ENCODE results near the gene RARS2. TPM values are rescaled to one million over a fixed set of nuclear protein-coding genes. Genes with fewer than 3 reads are reported as not detected.
"Not testable (repeated sequence)": the region's sequence is repeated elsewhere in the genome, so short reads cannot be mapped to it uniquely, and the experiment has no call there.

Gene RARS2
- polyA plus RNA-seq, 4 donors = 54.4 to 65.5 (median 57.5) TPM

GRCh38 chr6:87514831-87515230, 75.0 kb downstream of the RARS2 start:
- DNase-seq (ENCODE audit: low read depth in 4 of 4, low spot score in 2 of 4) = no peak

- no peak for DNase-seq (ENCODE audit: low read depth in 4 of 4, low spot score in 2 of 4)
Observed at GRCh38 chr6:87504441-87504840, 85.3 kb downstream of the RARS2 start.

DNA sequence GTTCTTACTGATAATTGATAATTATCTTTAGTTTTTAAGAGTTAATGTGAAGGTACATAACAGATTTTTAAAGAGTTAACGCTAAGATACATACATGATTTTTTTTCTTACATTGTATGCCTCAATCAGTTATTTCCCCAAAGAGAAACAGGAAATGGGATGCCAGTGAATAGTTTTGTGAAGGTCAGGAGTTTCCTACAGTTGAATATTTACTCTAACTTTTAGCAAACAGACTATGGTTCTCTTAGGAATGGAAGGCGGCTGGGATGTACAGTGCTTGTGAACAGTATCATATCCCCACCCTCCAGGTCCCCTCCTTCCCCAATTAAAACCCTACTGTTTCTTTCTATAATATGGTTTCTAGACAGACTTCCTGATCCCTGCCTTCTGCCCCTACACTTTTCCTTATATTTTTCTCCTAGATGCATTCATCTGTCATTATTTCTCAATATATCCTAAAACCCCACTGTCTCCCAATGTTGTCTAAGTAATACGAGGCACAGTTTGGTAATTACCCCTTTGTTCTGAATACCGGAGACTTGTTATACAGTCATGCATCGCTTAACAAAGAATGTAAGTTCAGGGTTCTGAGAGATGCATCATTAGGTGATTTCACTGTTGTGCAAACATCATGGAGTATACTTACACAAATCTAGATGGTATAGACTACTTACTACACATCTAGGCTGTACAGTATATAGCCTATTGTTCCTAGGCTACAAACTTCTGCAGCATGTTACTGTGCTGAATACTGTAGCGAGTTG, 87.8 kb downstream of the RARS2 start:
- no peak for DNase-seq (ENCODE audit: low read depth in 4 of 4, low spot score in 2 of 4)

GRCh38 chr6:87498048-87498447, 91.7 kb downstream of the RARS2 start:
- no peak for DNase-seq (ENCODE audit: low read depth in 4 of 4, low spot score in 2 of 4)

DNA sequence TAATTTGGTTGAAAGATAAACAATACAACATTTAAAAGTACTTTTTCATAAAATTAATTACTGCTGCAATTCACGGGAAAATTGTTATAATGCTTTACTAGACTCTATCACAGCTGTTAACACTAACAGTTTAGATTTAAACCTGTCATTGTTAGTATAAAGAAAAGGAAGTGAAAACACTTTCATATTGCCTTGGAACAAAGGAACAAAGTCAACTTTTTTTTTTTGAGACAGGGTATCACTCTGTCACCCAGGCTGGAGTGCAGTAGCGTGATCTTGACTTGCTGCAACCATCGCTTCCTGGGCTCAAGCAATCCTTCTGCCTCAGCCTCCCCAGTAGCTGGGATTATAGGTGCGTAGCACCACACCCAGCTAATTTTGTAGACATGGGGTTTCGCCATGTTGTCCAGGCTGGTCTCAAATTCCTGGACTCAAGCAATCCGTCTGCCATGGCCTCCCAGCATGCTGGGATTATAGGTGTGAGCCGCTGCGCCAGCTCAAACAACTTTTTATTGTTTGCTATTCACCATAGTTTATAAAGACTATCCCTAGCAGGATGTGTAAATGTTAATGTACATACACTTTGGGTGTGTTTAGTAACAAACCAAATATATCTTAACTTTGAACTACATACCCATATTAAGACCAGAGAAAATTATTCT, 94.9 kb downstream of the RARS2 start:
- DNase-seq (ENCODE audit: low read depth in 4 of 4, low spot score in 2 of 4) = no peak

- DNase-seq (ENCODE audit: low read depth in 4 of 4, low spot score in 2 of 4) = not testable (repeated sequence)
Observed at GRCh38 chr6:87489326-87489725, 100.5 kb downstream of the RARS2 start.

DNA sequence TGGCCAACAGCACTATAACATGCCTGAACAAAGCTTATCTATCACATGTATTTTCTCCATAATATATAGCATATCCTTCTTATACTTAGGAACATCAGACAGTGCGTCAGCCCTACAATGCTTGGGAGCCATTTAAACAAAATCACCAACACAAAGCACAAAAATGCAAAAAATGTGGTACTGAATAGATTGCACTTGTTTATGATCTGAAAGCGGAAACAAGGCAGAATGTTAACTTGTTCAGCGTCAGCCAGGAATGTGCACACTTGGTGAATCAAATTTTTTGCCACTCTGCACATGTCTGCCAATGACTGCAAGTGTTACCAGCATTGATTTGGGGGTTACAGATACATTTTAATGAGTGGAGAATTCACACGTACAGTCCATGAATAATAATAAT, 102.2 kb downstream of the RARS2 start:
- no peak for DNase-seq (ENCODE audit: low read depth in 4 of 4, low spot score in 2 of 4)

GRCh38 chr6:87484491-87484890, 105.3 kb downstream of the RARS2 start:
- DNase-seq (ENCODE audit: low read depth in 4 of 4, low spot score in 2 of 4) = no peak

- DNase-seq (ENCODE audit: low read depth in 4 of 4, low spot score in 2 of 4) = no peak
Observed at GRCh38 chr6:87483929-87484328, 105.9 kb downstream of the RARS2 start.

DNA sequence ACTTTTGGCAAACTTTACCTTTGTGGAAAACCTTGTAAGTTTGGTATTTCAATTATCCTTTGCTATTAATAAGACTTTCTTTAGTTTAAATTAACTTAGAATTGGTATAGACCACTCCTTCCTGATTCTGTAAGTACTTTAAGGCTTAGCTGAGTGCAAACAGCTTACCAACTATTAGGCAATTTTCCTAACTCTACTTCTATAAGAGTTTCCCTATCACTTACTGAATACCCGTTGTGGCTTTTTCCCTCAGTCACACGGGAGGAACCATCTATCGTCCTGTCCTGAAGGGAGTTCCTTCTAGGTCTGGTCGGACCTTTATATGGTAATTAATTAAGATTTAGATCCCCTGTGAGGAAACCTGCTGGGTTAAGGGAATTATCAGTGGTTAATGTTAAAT, 107.4 kb downstream of the RARS2 start:
- no peak for DNase-seq (ENCODE audit: low read depth in 4 of 4, low spot score in 2 of 4)

GRCh38 chr6:87481931-87482330, 107.9 kb downstream of the RARS2 start:
- no peak for DNase-seq (ENCODE audit: low read depth in 4 of 4, low spot score in 2 of 4)

- DNase-seq (ENCODE audit: low read depth in 4 of 4, low spot score in 2 of 4) = peak in 2 of 4 donors; percentile 1 to 36
Observed at GRCh38 chr6:87473419-87473903, 116.3 kb downstream of the RARS2 start.

DNA sequence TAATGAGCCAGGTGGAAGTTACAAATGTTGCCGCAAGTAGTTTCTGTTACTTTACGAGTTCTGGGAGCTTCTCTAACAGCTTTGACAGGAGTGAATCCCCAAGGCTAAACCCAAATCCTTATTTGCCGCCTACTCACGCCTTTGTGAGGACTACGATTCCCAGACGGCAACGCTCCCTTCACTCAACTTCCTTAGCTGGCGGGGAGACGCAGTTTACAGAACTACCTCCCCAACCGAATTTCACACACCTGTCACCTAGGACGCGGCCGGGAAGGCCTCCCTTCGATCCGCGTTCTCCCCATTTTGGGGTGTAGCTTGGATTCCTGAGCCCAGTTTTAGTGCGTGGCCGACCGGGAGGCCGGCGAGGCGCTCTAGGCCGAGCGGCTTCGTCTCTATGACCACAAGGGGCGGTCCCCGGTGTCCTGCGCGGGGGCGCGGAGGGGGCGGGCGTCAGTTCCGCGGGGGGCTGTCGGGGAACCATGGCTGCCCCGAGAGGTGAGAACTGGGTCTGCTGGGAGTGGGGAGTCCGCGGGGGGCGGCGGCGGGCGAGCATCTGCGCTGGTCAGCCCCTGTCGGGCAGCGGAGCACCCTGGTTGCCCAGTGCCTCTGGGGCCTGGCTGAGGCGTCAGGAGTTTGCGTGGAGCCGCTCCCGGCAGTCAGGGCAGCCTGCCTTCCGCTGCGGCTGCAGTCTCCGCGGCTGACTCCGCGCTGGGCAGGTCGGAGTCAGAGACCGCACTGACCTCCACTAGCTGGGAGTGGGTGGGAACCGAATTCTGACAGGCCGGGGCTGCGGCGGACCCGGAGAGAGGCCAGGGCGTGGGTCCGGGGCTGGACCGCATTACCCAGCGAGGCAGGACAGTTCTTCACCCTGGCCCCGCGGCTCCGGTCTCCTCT, 117.0 kb downstream of the RARS2 start, which contains the start of gene SLC35A1:
SLC35A1 (plus strand) TSS at position 450 of the 894 bp plus-strand sequence; CDS start at position 480, 30 bp downstream.
- DNase-seq (ENCODE audit: low read depth in 4 of 4, low spot score in 2 of 4) = peak; percentile 75 to 94 (median 83)

DNA sequence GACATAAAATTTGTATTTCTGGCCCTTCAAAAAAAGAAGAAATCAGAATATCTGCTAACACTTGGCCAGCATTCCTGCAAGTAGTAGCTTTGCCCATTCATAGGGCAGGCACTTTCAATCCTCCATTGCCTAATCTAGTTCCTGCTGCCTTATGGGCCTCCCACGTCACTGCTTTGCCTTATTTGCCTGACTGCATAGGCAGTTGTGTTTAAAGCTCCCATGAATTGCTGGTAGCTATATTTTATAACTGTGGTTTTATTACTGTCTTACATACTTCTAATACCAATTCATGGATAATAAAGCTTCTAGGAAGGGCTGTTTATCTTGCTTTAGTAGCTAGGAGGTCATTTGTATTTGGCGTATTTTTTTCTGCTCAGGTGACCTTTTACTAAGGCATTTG, 124.7 kb downstream of the RARS2 start:
- DNase-seq (ENCODE audit: low read depth in 4 of 4, low spot score in 2 of 4) = no peak

Other genes starting within 250 kb of the RARS2 start
- 1 to 10 TPM; 2.2 to 6.2 (median 4.0) TPM for gene C6orf163, start 245.2 kb downstream of the RARS2 start, polyA plus RNA-seq (ENCODE audit: insufficient read length in 4 of 4)
- 1 to 10 TPM; 2.8 to 4.0 (median 3.5) TPM for gene CFAP206, start 182.0 kb downstream of the RARS2 start, polyA plus RNA-seq (ENCODE audit: insufficient read length in 4 of 4)
- gene SLC35A1, start 117.0 kb downstream of the RARS2 start, polyA plus RNA-seq (ENCODE audit: insufficient read length in 4 of 4) = 10 to 100 TPM; 36.4 to 53.7 (median 43.0) TPM
- 10 to 100 TPM; 35.9 to 44.2 (median 38.6) TPM for gene ORC3, start 148 bp upstream of the RARS2 start, polyA plus RNA-seq (ENCODE audit: insufficient read length in 4 of 4)
- 10 to 100 TPM; 62.5 to 68.4 (median 63.6) TPM for gene AKIRIN2, start 112.2 kb upstream of the RARS2 start, polyA plus RNA-seq (ENCODE audit: insufficient read length in 4 of 4)

Data from left renal cortex interstitium (tissue), 4 donors.